H9 (cell line): ENCODE data around the gene IFI27L1. TPM values are rescaled to one million over a fixed set of nuclear protein-coding genes. Genes with fewer than 3 reads are reported as not detected.

Experiments
- DNase-seq: peaks from one replicate; pipeline ENCODE4 v3.0.0-alpha.2; 2017
- H2AFZ ChIP-seq: one replicate; pipeline ENCODE4 v1.6.1; 2013; ENCODE audit warnings: mild to moderate bottlenecking, low read length, control low read depth, moderate library complexity
- H2AK5ac ChIP-seq: 2 replicates; pipeline ENCODE4 v1.6.1; 2013; ENCODE audit warnings: low read length, control low read depth, mixed read lengths; ENCODE audit not compliant: insufficient read length
- H2BK120ac ChIP-seq: one replicate; pipeline ENCODE4 v1.6.1; 2013; ENCODE audit warnings: low read depth, mild to moderate bottlenecking, low read length, control low read depth, inconsistent platforms; ENCODE audit not compliant: poor library complexity, severe bottlenecking
- H2BK12ac ChIP-seq: 2 replicates; pipeline ENCODE4 v1.6.1; 2013; ENCODE audit warnings: low read length, control low read depth, mixed read lengths, low read depth; ENCODE audit not compliant: insufficient read length
- H2BK15ac ChIP-seq: 2 replicates; pipeline ENCODE4 v1.6.1; 2013; ENCODE audit warnings: low read depth, low read length, control low read depth
- H2BK20ac ChIP-seq: one replicate; pipeline ENCODE4 v1.6.1; 2013; ENCODE audit warnings: low read depth, mild to moderate bottlenecking, low read length, control low read depth, inconsistent platforms; ENCODE audit not compliant: poor library complexity, severe bottlenecking
- H2BK5ac ChIP-seq: 2 replicates; pipeline ENCODE4 v1.6.1; 2013; ENCODE audit warnings: low read length, control low read depth, mixed read lengths; ENCODE audit not compliant: insufficient read length
- H3K14ac ChIP-seq: 2 replicates; pipeline ENCODE4 v1.6.1; 2013; ENCODE audit warnings: low read length, control low read depth; ENCODE audit not compliant: insufficient read depth
- H3K18ac ChIP-seq: 2 replicates; pipeline ENCODE4 v1.6.1; 2013; ENCODE audit warnings: low read depth, mild to moderate bottlenecking, mixed read lengths, low read length, control low read depth; ENCODE audit not compliant: insufficient read length
- H3K23ac ChIP-seq: 2 replicates; pipeline ENCODE4 v1.6.1; 2013; ENCODE audit warnings: low read length, control low read depth, mixed read lengths, low read depth; ENCODE audit not compliant: insufficient read length
- H3K23me2 ChIP-seq: 2 replicates; pipeline ENCODE4 v1.6.1; 2013; ENCODE audit warnings: low read depth, mild to moderate bottlenecking, mixed read lengths, low read length, control low read depth; ENCODE audit not compliant: insufficient read length, poor library complexity, severe bottlenecking
- H3K27ac ChIP-seq: 2 replicates; pipeline ENCODE4 v1.5.1; 2013; ENCODE audit warnings: low read length, control low read depth, mixed read lengths, low read depth; ENCODE audit not compliant: insufficient read length
- H3K27me3 ChIP-seq: 2 replicates; pipeline ENCODE4 v1.6.1; 2013; ENCODE audit warnings: low read length, control low read depth, inconsistent platforms; ENCODE audit not compliant: insufficient read depth
- H3K4ac ChIP-seq: 2 replicates; pipeline ENCODE4 v1.6.1; 2013; ENCODE audit warnings: low read depth, mild to moderate bottlenecking, control low read depth, inconsistent platforms, low read length, moderate library complexity
- H3K4me1 ChIP-seq: 2 replicates; pipeline ENCODE4 v1.6.1; 2013; ENCODE audit warnings: low read length, control low read depth, inconsistent platforms; ENCODE audit not compliant: insufficient read depth
- H3K4me2 ChIP-seq: 2 replicates; pipeline ENCODE4 v1.6.1; 2013; ENCODE audit warnings: low read length, control low read depth, mixed read lengths; ENCODE audit not compliant: insufficient read length, insufficient read depth
- H3K56ac ChIP-seq: 2 replicates; pipeline ENCODE4 v1.6.1; 2013; ENCODE audit warnings: low read depth, mild to moderate bottlenecking, mixed read lengths, low read length, control low read depth; ENCODE audit not compliant: insufficient read length
- H3K79me1 ChIP-seq: 2 replicates; pipeline ENCODE4 v1.6.1; 2013; ENCODE audit warnings: low read depth, mild to moderate bottlenecking, moderate library complexity, low read length, control low read depth, inconsistent platforms; ENCODE audit not compliant: insufficient read depth, poor library complexity, severe bottlenecking
- H3K79me2 ChIP-seq: 2 replicates; pipeline ENCODE4 v1.6.1; 2013; ENCODE audit warnings: low read length, control low read depth, inconsistent platforms; ENCODE audit not compliant: insufficient read depth
- H3K9ac ChIP-seq: 2 replicates; pipeline ENCODE4 v1.6.1; 2013; ENCODE audit warnings: low read length, control low read depth, mixed read lengths; ENCODE audit not compliant: insufficient read length; ENCODE audit errors: extremely low read depth
- H3K9me3 ChIP-seq: one replicate; pipeline ENCODE4 v1.6.1; 2013; ENCODE audit warnings: low read depth, low read length, inconsistent platforms; ENCODE audit not compliant: control insufficient read depth
- H3T11ph ChIP-seq: one replicate; pipeline ENCODE4 v1.6.1; 2013; ENCODE audit warnings: mild to moderate bottlenecking, low read length, control low read depth, inconsistent platforms
- H4K20me1 ChIP-seq: one replicate; pipeline ENCODE4 v1.6.1; 2013; ENCODE audit not compliant: control insufficient read depth, insufficient read length, insufficient read depth
- H4K5ac ChIP-seq: 2 replicates; pipeline ENCODE4 v1.6.1; 2013; ENCODE audit warnings: low read depth, mild to moderate bottlenecking, mixed read lengths, low read length, control low read depth; ENCODE audit not compliant: insufficient read length
- H4K8ac ChIP-seq: replicated peaks from 2 replicates; pipeline ENCODE4 v1.6.1; 2013; ENCODE audit warnings: low read length, control low read depth, mixed read lengths, low read depth; ENCODE audit not compliant: insufficient read length
- H4K91ac ChIP-seq: 2 replicates; pipeline ENCODE4 v1.6.1; 2013; ENCODE audit warnings: low read depth, mild to moderate bottlenecking, moderate library complexity, mixed read lengths, low read length, control low read depth; ENCODE audit not compliant: insufficient read length
- H3K27ac Mint-ChIP-seq, 3 experiments: 2 replicates in 2 of 3; 3 replicates in 1 of 3; pipeline ENCODE4 v1.8.0; 2020 to 2021; ENCODE audit warnings: mixed read lengths in 3 of 3, mild to moderate bottlenecking in 1 of 3, moderate library complexity in 1 of 3
- H3K27me3 Mint-ChIP-seq: 2 replicates; pipeline ENCODE4 v1.8.0; 2021; ENCODE audit warnings: low read depth, mild to moderate bottlenecking, moderate library complexity, mixed read lengths
- H3K36me3 Mint-ChIP-seq, 3 experiments: 2 replicates in 2 of 3; 3 replicates in 1 of 3; pipeline ENCODE4 v1.8.0; 2020 to 2021; ENCODE audit warnings: low read depth in 3 of 3, mixed read lengths in 3 of 3; ENCODE audit not compliant: insufficient read depth in 1 of 3
- H3K4me1 Mint-ChIP-seq, 2 experiments: 2 replicates each; pipeline ENCODE4 v1.8.0; 2020; ENCODE audit warnings: mixed read lengths in 2 of 2
- H3K4me3 Mint-ChIP-seq, 2 experiments: 2 replicates in 1 of 2; 3 replicates in 1 of 2; pipeline ENCODE4 v1.8.0; 2020 to 2021; ENCODE audit warnings: mild to moderate bottlenecking in 2 of 2, mixed read lengths in 2 of 2, moderate library complexity in 1 of 2
- H3K9me3 Mint-ChIP-seq, 2 experiments: 2 replicates in 1 of 2; 3 replicates in 1 of 2; pipeline ENCODE4 v1.8.0; 2020; ENCODE audit warnings: mild to moderate bottlenecking in 2 of 2, mixed read lengths in 2 of 2, moderate library complexity in 1 of 2
- WGBS: extraction: QIAGEN DNeasy Blood & Tissue Kit; methylation state at CpG from one replicate; pipeline ENCODE4 v1.1.7; 2013; ENCODE audit warnings: missing lambda C conversion rate, low lambda C conversion rate, mixed read lengths; ENCODE audit not compliant: insufficient read length; ENCODE audit errors: extremely low coverage; 5-methylcytosine and 5-hydroxymethylcytosine counted together
- total RNA-seq: library from RNA; stranded (reverse); gene quantifications from 2 replicates; pipeline ENCODE4 v1.2.1, GENCODE V29; 2021
- TF ChIP-seq, protein P1 (sequence below): fragments of 200-600 bp; sonication (generic); conservative IDR thresholded peaks from 3 replicates; pipeline ENCODE4 v1.8.0; 2021; ENCODE audit warnings: antibody characterized with exemption, mild to moderate bottlenecking

The IFI27L1 gene
- total RNA-seq, 1 experiment from 2014 or later = 27.4 TPM

DNA sequence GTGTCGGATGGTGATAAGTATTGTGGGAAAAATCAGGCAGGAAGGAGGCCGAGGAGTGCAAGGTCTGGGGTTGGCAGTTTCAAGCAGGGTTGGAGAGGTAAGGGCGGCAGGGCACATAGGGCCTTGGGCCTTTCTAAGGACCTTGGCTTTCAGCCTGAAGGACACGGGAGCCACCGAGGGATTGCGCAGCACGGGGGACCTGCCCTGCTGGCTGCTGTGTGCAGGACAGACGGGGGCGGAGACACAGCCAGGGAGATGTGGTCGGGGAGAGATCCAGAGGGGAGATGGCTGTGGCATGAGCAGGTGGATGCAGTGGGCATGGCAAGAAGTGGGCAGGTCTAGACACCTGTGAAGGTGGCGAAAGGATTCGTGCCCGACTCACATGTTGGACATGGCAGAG lies 40.3 kb upstream of the IFI27L1 start:
- WGBS = no CpG with 5 or more reads among the region's 13 CpGs
- H3K27me3 Mint-ChIP-seq = no peaks in the 10 kb centered on the region

More for the DNA sequence above, 40.3 kb upstream of the IFI27L1 start:
- no peak overlapping the region for H3K27ac ChIP-seq
- peak overlapping the region in 2 of 3 experiments; percentile 0 to 58; a peak in 1 of 7 replicates for H3K27ac Mint-ChIP-seq
- no peaks in the 10 kb centered on the region for H3K79me1 ChIP-seq
- H3K18ac ChIP-seq = no peak overlapping the region
- H3T11ph ChIP-seq = no peak overlapping the region
- no peak overlapping the region for H3K56ac ChIP-seq
- H3K4me1 ChIP-seq = no peaks in the 10 kb centered on the region
- H3K36me3 Mint-ChIP-seq = peaks cover 0 to 48% (median 35%) of the 10 kb centered on the region in 3 experiments
- H3K14ac ChIP-seq = no peak overlapping the region; the same call in 1 of the 2 replicates
- H2BK15ac ChIP-seq = no peak overlapping the region
- H3K23me2 ChIP-seq = no peaks in the 10 kb centered on the region
- H2BK12ac ChIP-seq = no peak overlapping the region
- H3K4me1 Mint-ChIP-seq = peaks cover 11 to 13% of the 10 kb centered on the region in 2 experiments
- H3K4me2 ChIP-seq = no peak overlapping the region
- H3K4ac ChIP-seq = no peak overlapping the region
- no peaks in the 10 kb centered on the region for H3K27me3 ChIP-seq
- no peaks in the 10 kb centered on the region for H3K9me3 ChIP-seq
- no peaks in the 10 kb centered on the region for H3K9me3 Mint-ChIP-seq
- no peak overlapping the region for H4K8ac ChIP-seq
- no peak overlapping the region for H3K23ac ChIP-seq
- no peak overlapping the region for H3K9ac ChIP-seq
- peak overlapping the region in 1 of 2 experiments; percentile 3; a peak in 1 of 5 replicates for H3K4me3 Mint-ChIP-seq
- H4K20me1 ChIP-seq = no peaks in the 10 kb centered on the region
- H2BK20ac ChIP-seq = no peak overlapping the region
- TF ChIP-seq, protein P1, sequence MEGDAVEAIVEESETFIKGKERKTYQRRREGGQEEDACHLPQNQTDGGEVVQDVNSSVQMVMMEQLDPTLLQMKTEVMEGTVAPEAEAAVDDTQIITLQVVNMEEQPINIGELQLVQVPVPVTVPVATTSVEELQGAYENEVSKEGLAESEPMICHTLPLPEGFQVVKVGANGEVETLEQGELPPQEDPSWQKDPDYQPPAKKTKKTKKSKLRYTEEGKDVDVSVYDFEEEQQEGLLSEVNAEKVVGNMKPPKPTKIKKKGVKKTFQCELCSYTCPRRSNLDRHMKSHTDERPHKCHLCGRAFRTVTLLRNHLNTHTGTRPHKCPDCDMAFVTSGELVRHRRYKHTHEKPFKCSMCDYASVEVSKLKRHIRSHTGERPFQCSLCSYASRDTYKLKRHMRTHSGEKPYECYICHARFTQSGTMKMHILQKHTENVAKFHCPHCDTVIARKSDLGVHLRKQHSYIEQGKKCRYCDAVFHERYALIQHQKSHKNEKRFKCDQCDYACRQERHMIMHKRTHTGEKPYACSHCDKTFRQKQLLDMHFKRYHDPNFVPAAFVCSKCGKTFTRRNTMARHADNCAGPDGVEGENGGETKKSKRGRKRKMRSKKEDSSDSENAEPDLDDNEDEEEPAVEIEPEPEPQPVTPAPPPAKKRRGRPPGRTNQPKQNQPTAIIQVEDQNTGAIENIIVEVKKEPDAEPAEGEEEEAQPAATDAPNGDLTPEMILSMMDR = no peak
- H2AK5ac ChIP-seq = no peak overlapping the region
- H2BK5ac ChIP-seq = no peak overlapping the region
- H3K79me2 ChIP-seq = no peaks in the 10 kb centered on the region
- no peak for DNase-seq
- no peak overlapping the region for H2BK120ac ChIP-seq
- H4K5ac ChIP-seq = no peak overlapping the region
- no peak overlapping the region for H4K91ac ChIP-seq
- H2AFZ ChIP-seq = no peak overlapping the region
